SHP77 treated with DMSO at 0.1 percent for 48 hours (cell line): ENCODE measurements around the gene XRCC5.

ENCODE experiments used
- DNase-seq: peaks from one replicate; lab custom pipeline; 2025; lab: John Stamatoyannopoulos, UW

XRCC5 gene

GRCh38 chr2:216159646-216160045 lies 50.5 kb downstream of the XRCC5 start:
- no peak for DNase-seq

- no peak for DNase-seq
These were observed 51.6 kb downstream of the XRCC5 start for GRCh38 chr2:216160786-216161185.

GRCh38 chr2:216161967-216162366 lies 52.8 kb downstream of the XRCC5 start:
- no peak for DNase-seq

GRCh38 chr2:216163518-216163917 lies 54.4 kb downstream of the XRCC5 start:
- no peak for DNase-seq

- DNase-seq = no peak
These were observed 54.9 kb downstream of the XRCC5 start for GRCh38 chr2:216164087-216164486.

GRCh38 chr2:216164576-216164975 lies 55.4 kb downstream of the XRCC5 start:
- DNase-seq = no peak

- no peak for DNase-seq
These were observed 56.6 kb downstream of the XRCC5 start for GRCh38 chr2:216165711-216166110.

- no peak for DNase-seq
These were observed 59.9 kb downstream of the XRCC5 start for GRCh38 chr2:216169087-216169486.

GRCh38 chr2:216170076-216170763 lies 61.1 kb downstream of the XRCC5 start:
- no peak for DNase-seq

- no peak for DNase-seq
These were observed 61.9 kb downstream of the XRCC5 start for GRCh38 chr2:216171011-216171410.

GRCh38 chr2:216172493-216172892 lies 63.3 kb downstream of the XRCC5 start:
- no peak for DNase-seq

- DNase-seq = no peak
These were observed 69.9 kb downstream of the XRCC5 start for GRCh38 chr2:216179015-216179414.

- no peak for DNase-seq
These were observed 72.2 kb downstream of the XRCC5 start for GRCh38 chr2:216181351-216181750.

GRCh38 chr2:216181953-216182461 lies 72.9 kb downstream of the XRCC5 start:
- no peak for DNase-seq

- DNase-seq = no peak
These were observed 74.3 kb downstream of the XRCC5 start for GRCh38 chr2:216183462-216183861.

GRCh38 chr2:216188559-216188850 lies 79.4 kb downstream of the XRCC5 start:
- DNase-seq = no peak

- DNase-seq = no peak
These were observed 79.8 kb downstream of the XRCC5 start for GRCh38 chr2:216188956-216189355.

GRCh38 chr2:216189410-216189809 lies 80.3 kb downstream of the XRCC5 start:
- DNase-seq = no peak

GRCh38 chr2:216192181-216192580 lies 83.0 kb downstream of the XRCC5 start:
- DNase-seq = no peak

GRCh38 chr2:216192931-216193330 lies 83.8 kb downstream of the XRCC5 start:
- DNase-seq = no peak

- no peak for DNase-seq
These were observed 84.9 kb downstream of the XRCC5 start for GRCh38 chr2:216194013-216194412.

- DNase-seq = no peak
These were observed 85.4 kb downstream of the XRCC5 start for GRCh38 chr2:216194561-216194960.

GRCh38 chr2:216195565-216196029 lies 86.4 kb downstream of the XRCC5 start:
- no peak for DNase-seq

GRCh38 chr2:216201692-216202306 lies 92.7 kb downstream of the XRCC5 start:
- DNase-seq = no peak
